Measurements from ENCODE around the gene PFDN1. TPM values are rescaled to one million over a fixed set of nuclear protein-coding genes. Genes with fewer than 3 reads are reported as not detected.

Gene PFDN1
- polyA plus RNA-seq, 1 donor from 2014 or later = 147 TPM

GRCh38 chr5:140261403-140262171, 41.3 kb downstream of the PFDN1 start:
- Histone ChIP-seq H3F3A (ENCODE audit: insufficient read depth, low read length, poor library complexity, severe bottlenecking) (no peaks in the 10 kb centered on the region), H3K9ac (ENCODE audit: low read length) (no peak overlapping the region), H3K9me2 (ENCODE audit: insufficient read depth, low read length) (no peaks in the 10 kb centered on the region), H3K79me2 (replicated peaks; ENCODE audit: insufficient read depth, low read length) (peaks cover 13% of the 10 kb centered on the region), H3K4me2 (ENCODE audit: low read length) (no peak overlapping the region), H3K9me3 (ENCODE audit: low read length) (no peaks in the 10 kb centered on the region), H3K36me3 (ENCODE audit: insufficient read depth, low read length) (no peaks in the 10 kb centered on the region), H4K20me1 (ENCODE audit: insufficient read depth) (no peaks in the 10 kb centered on the region), H3K27ac (ENCODE audit: low read length) (no peak overlapping the region), H3K27me3 (ENCODE audit: insufficient read depth, low read depth, low read length) (no peaks in the 10 kb centered on the region), H2AFZ (ENCODE audit: low read depth, low read length) (no peak overlapping the region), H3K4me3 (ENCODE audit: low read length) (no peak overlapping the region)
- TF ChIP-seq MXI1 (conservative IDR thresholded peaks at IDR 0.05; ENCODE audit: poor library complexity, severe bottlenecking) = no peak
- no peak for TF ChIP-seq POLR2AphosphoS5 (IDR thresholded peaks at IDR 0.05)
- no peak for TF ChIP-seq SMC3 (conservative IDR thresholded peaks at IDR 0.05; ENCODE audit: poor library complexity)
- TF ChIP-seq EP300 (conservative IDR thresholded peaks at IDR 0.05; ENCODE audit: poor library complexity, severe bottlenecking) = no peak
- no peak for TF ChIP-seq TAF1 (IDR thresholded peaks at IDR 0.05; ENCODE audit: low read depth)
- TF ChIP-seq CTCF (IDR thresholded peaks at IDR 0.05; ENCODE audit: poor library complexity, severe bottlenecking) = no peak

GRCh38 chr5:140260089-140260656, 42.7 kb downstream of the PFDN1 start:
- TF ChIP-seq EZH2 (IDR thresholded peaks at IDR 0.05; ENCODE audit: borderline replicate concordance, insufficient read depth, low read length, poor library complexity, severe bottlenecking) (no peak), CTCF (IDR thresholded peaks at IDR 0.05; ENCODE audit: poor library complexity, severe bottlenecking) (no peak), POLR2AphosphoS5 (IDR thresholded peaks at IDR 0.05) (no peak), TAF1 (IDR thresholded peaks at IDR 0.05; ENCODE audit: low read depth) (no peak), RAD21 (conservative IDR thresholded peaks at IDR 0.05) (no peak), EP300 (conservative IDR thresholded peaks at IDR 0.05; ENCODE audit: poor library complexity, severe bottlenecking) (no peak), SMC3 (conservative IDR thresholded peaks at IDR 0.05; ENCODE audit: poor library complexity) (no peak), MXI1 (conservative IDR thresholded peaks at IDR 0.05; ENCODE audit: poor library complexity, severe bottlenecking) (no peak), REST (IDR thresholded peaks at IDR 0.05; ENCODE audit: borderline replicate concordance) (no peak)
- Histone ChIP-seq H3F3A (ENCODE audit: insufficient read depth, low read length, poor library complexity, severe bottlenecking) (no peaks in the 10 kb centered on the region), H3K4me2 (ENCODE audit: low read length) (no peak overlapping the region), H3K4me3 (ENCODE audit: low read length) (no peak overlapping the region), H3K79me2 (replicated peaks; ENCODE audit: insufficient read depth, low read length) (peaks cover 9% of the 10 kb centered on the region), H2AFZ (ENCODE audit: low read depth, low read length) (no peak overlapping the region), H3K27ac (ENCODE audit: low read length) (no peak overlapping the region), H4K20me1 (ENCODE audit: insufficient read depth) (no peaks in the 10 kb centered on the region), H3K9me2 (ENCODE audit: insufficient read depth, low read length) (no peaks in the 10 kb centered on the region), H3K9ac (ENCODE audit: low read length) (no peak overlapping the region), H3K27me3 (ENCODE audit: insufficient read depth, low read depth, low read length) (no peaks in the 10 kb centered on the region), H3K9me3 (ENCODE audit: low read length) (no peaks in the 10 kb centered on the region), H3K36me3 (ENCODE audit: insufficient read depth, low read length) (no peaks in the 10 kb centered on the region)
